Effector memory CD4-positive, alpha-beta T cell (primary cell): ENCODE measurements around the gene AMOT.

Experiments used
- DNase-seq, 3 donors: peaks; one replicate each; pipeline ENCODE4 v3.0.0-alpha.2; 2020
- H3K27ac ChIP-seq: 2 replicates; pipeline ENCODE4 v1.7.0; 2013; ENCODE audit warnings: mild to moderate bottlenecking, low read length, moderate library complexity; ENCODE audit not compliant: insufficient read depth, poor library complexity, severe bottlenecking
- H3K27me3 ChIP-seq: replicated peaks from 2 replicates; pipeline ENCODE4 v1.7.0; 2013; ENCODE audit warnings: mild to moderate bottlenecking, low read length; ENCODE audit not compliant: insufficient read depth, control insufficient read depth, poor library complexity, severe bottlenecking
- H3K36me3 ChIP-seq: 2 replicates; pipeline ENCODE4 v1.7.0; 2013; ENCODE audit warnings: mild to moderate bottlenecking, low read length, moderate library complexity; ENCODE audit not compliant: control insufficient read depth, insufficient read depth
- H3K4me1 ChIP-seq: 2 replicates; pipeline ENCODE4 v1.7.0; 2013; ENCODE audit warnings: low read length, mild to moderate bottlenecking; ENCODE audit not compliant: control insufficient read depth, insufficient read depth, poor library complexity, severe bottlenecking
- H3K4me3 ChIP-seq: 2 replicates; pipeline ENCODE4 v1.7.0; 2013; ENCODE audit warnings: low read length, low read depth, mild to moderate bottlenecking; ENCODE audit not compliant: insufficient read depth, poor library complexity, severe bottlenecking
- H3K9me3 ChIP-seq: 2 replicates; pipeline ENCODE4 v1.7.0; 2013; ENCODE audit warnings: mild to moderate bottlenecking, low read length, moderate library complexity; ENCODE audit not compliant: control insufficient read depth

Gene AMOT

GRCh38 chrX:112759512-112759911 lies 81.1 kb downstream of the AMOT start:
- Histone ChIP-seq H3K27me3 (no peaks in the 10 kb centered on the region), H3K4me1 (no peaks in the 10 kb centered on the region), H3K27ac (no peak overlapping the region), H3K4me3 (no peak overlapping the region), H3K36me3 (no peaks in the 10 kb centered on the region), H3K9me3 (no peaks in the 10 kb centered on the region)
- no peak for DNase-seq

- H3K36me3 ChIP-seq: no peaks in the 10 kb centered on the region
- DNase-seq: no peak
- H3K9me3 ChIP-seq: no peaks in the 10 kb centered on the region
- H3K27ac ChIP-seq: no peak overlapping the region
- no peaks in the 10 kb centered on the region for H3K4me1 ChIP-seq
- H3K4me3 ChIP-seq: no peak overlapping the region
- no peaks in the 10 kb centered on the region for H3K27me3 ChIP-seq
These were observed 82.7 kb downstream of the AMOT start for GRCh38 chrX:112757946-112758345.

GRCh38 chrX:112753116-112753515 lies 87.5 kb downstream of the AMOT start:
- no peaks in the 10 kb centered on the region for H3K4me1 ChIP-seq
- H3K27ac ChIP-seq: no peak overlapping the region
- no peaks in the 10 kb centered on the region for H3K9me3 ChIP-seq
- H3K27me3 ChIP-seq: no peaks in the 10 kb centered on the region
- H3K4me3 ChIP-seq: no peak overlapping the region
- no peaks in the 10 kb centered on the region for H3K36me3 ChIP-seq
- DNase-seq: no peak

GRCh38 chrX:112751076-112751475 lies 89.6 kb downstream of the AMOT start:
- Histone ChIP-seq H3K4me1 (no peaks in the 10 kb centered on the region), H3K4me3 (no peak overlapping the region), H3K27me3 (no peaks in the 10 kb centered on the region), H3K9me3 (no peaks in the 10 kb centered on the region), H3K27ac (no peak overlapping the region), H3K36me3 (no peaks in the 10 kb centered on the region)
- DNase-seq: no peak

GRCh38 chrX:112746812-112747595 lies 93.6 kb downstream of the AMOT start:
- H3K4me3 ChIP-seq: no peak overlapping the region
- H3K36me3 ChIP-seq: no peaks in the 10 kb centered on the region
- no peak for DNase-seq
- H3K9me3 ChIP-seq: no peaks in the 10 kb centered on the region
- no peaks in the 10 kb centered on the region for H3K4me1 ChIP-seq
- no peaks in the 10 kb centered on the region for H3K27me3 ChIP-seq
- H3K27ac ChIP-seq: no peak overlapping the region

GRCh38 chrX:112738347-112739033 lies 102.1 kb downstream of the AMOT start:
- no peak for DNase-seq

GRCh38 chrX:112736310-112736709 lies 104.3 kb downstream of the AMOT start:
- Histone ChIP-seq H3K27ac (no peak overlapping the region), H3K4me3 (no peak overlapping the region), H3K36me3 (no peaks in the 10 kb centered on the region), H3K4me1 (no peaks in the 10 kb centered on the region), H3K9me3 (no peaks in the 10 kb centered on the region), H3K27me3 (no peaks in the 10 kb centered on the region)
- no peak for DNase-seq

More at GRCh38 chrX:112738347-112739033, 102.1 kb downstream of the AMOT start:
- Histone ChIP-seq H3K4me1 (no peaks in the 10 kb centered on the region), H3K36me3 (no peaks in the 10 kb centered on the region), H3K27me3 (no peaks in the 10 kb centered on the region), H3K27ac (no peak overlapping the region), H3K9me3 (no peaks in the 10 kb centered on the region), H3K4me3 (no peak overlapping the region)

GRCh38 chrX:112735147-112735546 lies 105.5 kb downstream of the AMOT start:
- no peaks in the 10 kb centered on the region for H3K4me1 ChIP-seq
- H3K4me3 ChIP-seq: no peak overlapping the region
- no peaks in the 10 kb centered on the region for H3K36me3 ChIP-seq
- no peak for DNase-seq
- no peaks in the 10 kb centered on the region for H3K9me3 ChIP-seq
- no peak overlapping the region for H3K27ac ChIP-seq
- H3K27me3 ChIP-seq: no peaks in the 10 kb centered on the region

GRCh38 chrX:112734290-112734689 lies 106.3 kb downstream of the AMOT start:
- no peak for DNase-seq
- H3K9me3 ChIP-seq: no peaks in the 10 kb centered on the region
- H3K4me1 ChIP-seq: no peaks in the 10 kb centered on the region
- no peak overlapping the region for H3K4me3 ChIP-seq
- H3K36me3 ChIP-seq: no peaks in the 10 kb centered on the region
- H3K27me3 ChIP-seq: no peaks in the 10 kb centered on the region
- H3K27ac ChIP-seq: no peak overlapping the region

GRCh38 chrX:112731793-112732192 lies 108.8 kb downstream of the AMOT start:
- no peaks in the 10 kb centered on the region for H3K27me3 ChIP-seq
- DNase-seq: no peak
- no peak overlapping the region for H3K27ac ChIP-seq
- no peaks in the 10 kb centered on the region for H3K4me1 ChIP-seq
- no peaks in the 10 kb centered on the region for H3K36me3 ChIP-seq
- no peak overlapping the region for H3K4me3 ChIP-seq
- no peaks in the 10 kb centered on the region for H3K9me3 ChIP-seq
